ENCODE data around the gene SPEF2. TPM values are rescaled to one million over a fixed set of nuclear protein-coding genes. Genes with fewer than 3 reads are reported as not detected.

SPEF2 gene
- polyA plus RNA-seq, 1 donor from 2014 or later, result 18.5 TPM

DNA sequence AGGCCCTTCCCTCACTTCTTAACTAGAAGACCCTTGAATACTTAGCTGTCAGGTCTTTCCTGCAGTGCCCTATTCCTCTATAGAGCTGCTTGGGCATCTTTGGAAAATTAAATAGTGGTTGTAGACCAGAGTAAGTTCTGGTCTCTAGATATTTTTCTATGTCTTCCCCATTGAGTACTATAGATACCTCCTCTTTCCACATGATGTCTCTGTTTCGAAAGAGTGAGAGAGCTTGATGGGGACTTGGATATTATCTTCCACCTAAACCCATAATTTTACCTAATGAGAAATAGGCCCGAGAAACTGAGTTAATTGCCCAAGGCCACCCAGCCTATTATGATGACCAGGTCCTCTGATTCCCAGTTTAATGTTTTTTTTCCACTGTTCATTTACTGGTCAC, 40.2 kb downstream of the SPEF2 start:
- Histone ChIP-seq H3K9me3 (ENCODE audit: low read length) (no peaks in the 10 kb centered on the region), H2AFZ (ENCODE audit: low read depth, low read length) (no peak overlapping the region), H3K4me3 (ENCODE audit: low read length) (no peak overlapping the region), H3K4me2 (ENCODE audit: low read length) (no peak overlapping the region), H3K27ac (ENCODE audit: low read length) (no peak overlapping the region), H3K79me2 (replicated peaks; ENCODE audit: insufficient read depth, low read length) (no peaks in the 10 kb centered on the region), H3K27me3 (ENCODE audit: insufficient read depth, low read depth, low read length) (no peaks in the 10 kb centered on the region), H3F3A (ENCODE audit: insufficient read depth, low read length, poor library complexity, severe bottlenecking) (no peaks in the 10 kb centered on the region), H3K9me2 (ENCODE audit: insufficient read depth, low read length) (no peaks in the 10 kb centered on the region), H3K36me3 (ENCODE audit: insufficient read depth, low read length) (no peaks in the 10 kb centered on the region), H3K9ac (ENCODE audit: low read length) (no peak overlapping the region), H4K20me1 (ENCODE audit: insufficient read depth) (no peaks in the 10 kb centered on the region)
- TF ChIP-seq SMC3 (conservative IDR thresholded peaks at IDR 0.05; ENCODE audit: poor library complexity), result no peak

DNA sequence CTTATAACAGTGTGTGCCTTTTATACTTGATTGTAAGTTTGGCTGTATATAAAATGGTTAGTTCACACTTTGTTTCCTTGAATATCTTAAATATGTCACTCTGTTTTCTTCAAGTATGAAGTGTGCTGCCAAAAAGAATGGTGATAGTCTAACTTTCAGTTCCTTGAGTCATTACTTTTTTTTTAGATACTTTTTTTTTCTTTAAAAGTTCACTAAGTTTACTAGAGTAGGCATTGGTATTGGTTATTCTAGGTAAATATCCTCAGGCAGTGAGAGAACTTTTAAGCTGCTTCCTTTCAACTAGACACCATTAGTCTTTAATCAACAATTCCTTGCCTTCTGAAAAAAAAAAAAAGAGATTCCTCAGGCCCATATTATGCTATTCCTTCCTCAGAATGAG, 41.9 kb downstream of the SPEF2 start:
- Histone ChIP-seq H3K27me3 (ENCODE audit: insufficient read depth, low read depth, low read length) (no peaks in the 10 kb centered on the region), H3K9me2 (ENCODE audit: insufficient read depth, low read length) (no peaks in the 10 kb centered on the region), H3K4me3 (ENCODE audit: low read length) (no peak overlapping the region), H4K20me1 (ENCODE audit: insufficient read depth) (no peaks in the 10 kb centered on the region), H3K36me3 (ENCODE audit: insufficient read depth, low read length) (no peaks in the 10 kb centered on the region), H3K4me2 (ENCODE audit: low read length) (no peak overlapping the region), H2AFZ (ENCODE audit: low read depth, low read length) (no peak overlapping the region), H3F3A (ENCODE audit: insufficient read depth, low read length, poor library complexity, severe bottlenecking) (no peaks in the 10 kb centered on the region), H3K79me2 (replicated peaks; ENCODE audit: insufficient read depth, low read length) (no peaks in the 10 kb centered on the region), H3K27ac (ENCODE audit: low read length) (no peak overlapping the region), H3K9ac (ENCODE audit: low read length) (no peak overlapping the region), H3K9me3 (ENCODE audit: low read length) (no peaks in the 10 kb centered on the region)
- TF ChIP-seq EZH2 (IDR thresholded peaks at IDR 0.05; ENCODE audit: borderline replicate concordance, insufficient read depth, low read length, poor library complexity, severe bottlenecking) (no peak), RAD21 (conservative IDR thresholded peaks at IDR 0.05) (no peak), EP300 (conservative IDR thresholded peaks at IDR 0.05; ENCODE audit: poor library complexity, severe bottlenecking) (no peak)
- TF ChIP-seq, protein P1, sequence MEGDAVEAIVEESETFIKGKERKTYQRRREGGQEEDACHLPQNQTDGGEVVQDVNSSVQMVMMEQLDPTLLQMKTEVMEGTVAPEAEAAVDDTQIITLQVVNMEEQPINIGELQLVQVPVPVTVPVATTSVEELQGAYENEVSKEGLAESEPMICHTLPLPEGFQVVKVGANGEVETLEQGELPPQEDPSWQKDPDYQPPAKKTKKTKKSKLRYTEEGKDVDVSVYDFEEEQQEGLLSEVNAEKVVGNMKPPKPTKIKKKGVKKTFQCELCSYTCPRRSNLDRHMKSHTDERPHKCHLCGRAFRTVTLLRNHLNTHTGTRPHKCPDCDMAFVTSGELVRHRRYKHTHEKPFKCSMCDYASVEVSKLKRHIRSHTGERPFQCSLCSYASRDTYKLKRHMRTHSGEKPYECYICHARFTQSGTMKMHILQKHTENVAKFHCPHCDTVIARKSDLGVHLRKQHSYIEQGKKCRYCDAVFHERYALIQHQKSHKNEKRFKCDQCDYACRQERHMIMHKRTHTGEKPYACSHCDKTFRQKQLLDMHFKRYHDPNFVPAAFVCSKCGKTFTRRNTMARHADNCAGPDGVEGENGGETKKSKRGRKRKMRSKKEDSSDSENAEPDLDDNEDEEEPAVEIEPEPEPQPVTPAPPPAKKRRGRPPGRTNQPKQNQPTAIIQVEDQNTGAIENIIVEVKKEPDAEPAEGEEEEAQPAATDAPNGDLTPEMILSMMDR (IDR thresholded peaks at IDR 0.05; ENCODE audit: poor library complexity, severe bottlenecking), result no peak

DNA sequence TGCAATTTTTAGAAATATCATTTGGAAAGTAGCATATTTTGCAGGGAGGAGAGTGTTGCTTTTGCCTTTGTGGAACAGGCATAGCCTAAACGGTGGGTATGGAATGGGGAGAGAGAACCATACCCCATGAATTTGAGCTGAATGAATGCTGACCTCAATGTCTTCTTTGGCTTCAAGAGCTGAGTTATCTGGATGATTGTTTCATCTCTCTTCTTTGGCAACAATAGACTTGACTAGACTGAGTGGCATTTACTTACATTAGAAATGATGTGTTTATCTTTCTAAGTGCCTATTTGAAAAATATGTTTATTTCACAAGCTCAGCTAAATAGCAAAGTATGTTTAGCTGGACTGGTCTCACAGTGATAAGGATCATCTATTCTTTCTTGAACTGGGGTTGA, 42.8 kb downstream of the SPEF2 start:
- H3K9me3 ChIP-seq (ENCODE audit: low read length), result no peaks in the 10 kb centered on the region
- H3K9me2 ChIP-seq (ENCODE audit: insufficient read depth, low read length), result no peaks in the 10 kb centered on the region
- H4K20me1 ChIP-seq (ENCODE audit: insufficient read depth), result no peaks in the 10 kb centered on the region
- no peaks in the 10 kb centered on the region for H3K79me2 ChIP-seq (replicated peaks; ENCODE audit: insufficient read depth, low read length)
- no peak overlapping the region for H3K4me2 ChIP-seq (ENCODE audit: low read length)
- TF ChIP-seq POLR2AphosphoS5 (IDR thresholded peaks at IDR 0.05) (no peak), TAF1 (IDR thresholded peaks at IDR 0.05; ENCODE audit: low read depth) (no peak), EZH2 (IDR thresholded peaks at IDR 0.05; ENCODE audit: borderline replicate concordance, insufficient read depth, low read length, poor library complexity, severe bottlenecking) (no peak), SMC3 (conservative IDR thresholded peaks at IDR 0.05; ENCODE audit: poor library complexity) (no peak), RAD21 (conservative IDR thresholded peaks at IDR 0.05) (no peak), MXI1 (conservative IDR thresholded peaks at IDR 0.05; ENCODE audit: poor library complexity, severe bottlenecking) (no peak), EP300 (conservative IDR thresholded peaks at IDR 0.05; ENCODE audit: poor library complexity, severe bottlenecking) (no peak)
- TF ChIP-seq, protein P2, sequence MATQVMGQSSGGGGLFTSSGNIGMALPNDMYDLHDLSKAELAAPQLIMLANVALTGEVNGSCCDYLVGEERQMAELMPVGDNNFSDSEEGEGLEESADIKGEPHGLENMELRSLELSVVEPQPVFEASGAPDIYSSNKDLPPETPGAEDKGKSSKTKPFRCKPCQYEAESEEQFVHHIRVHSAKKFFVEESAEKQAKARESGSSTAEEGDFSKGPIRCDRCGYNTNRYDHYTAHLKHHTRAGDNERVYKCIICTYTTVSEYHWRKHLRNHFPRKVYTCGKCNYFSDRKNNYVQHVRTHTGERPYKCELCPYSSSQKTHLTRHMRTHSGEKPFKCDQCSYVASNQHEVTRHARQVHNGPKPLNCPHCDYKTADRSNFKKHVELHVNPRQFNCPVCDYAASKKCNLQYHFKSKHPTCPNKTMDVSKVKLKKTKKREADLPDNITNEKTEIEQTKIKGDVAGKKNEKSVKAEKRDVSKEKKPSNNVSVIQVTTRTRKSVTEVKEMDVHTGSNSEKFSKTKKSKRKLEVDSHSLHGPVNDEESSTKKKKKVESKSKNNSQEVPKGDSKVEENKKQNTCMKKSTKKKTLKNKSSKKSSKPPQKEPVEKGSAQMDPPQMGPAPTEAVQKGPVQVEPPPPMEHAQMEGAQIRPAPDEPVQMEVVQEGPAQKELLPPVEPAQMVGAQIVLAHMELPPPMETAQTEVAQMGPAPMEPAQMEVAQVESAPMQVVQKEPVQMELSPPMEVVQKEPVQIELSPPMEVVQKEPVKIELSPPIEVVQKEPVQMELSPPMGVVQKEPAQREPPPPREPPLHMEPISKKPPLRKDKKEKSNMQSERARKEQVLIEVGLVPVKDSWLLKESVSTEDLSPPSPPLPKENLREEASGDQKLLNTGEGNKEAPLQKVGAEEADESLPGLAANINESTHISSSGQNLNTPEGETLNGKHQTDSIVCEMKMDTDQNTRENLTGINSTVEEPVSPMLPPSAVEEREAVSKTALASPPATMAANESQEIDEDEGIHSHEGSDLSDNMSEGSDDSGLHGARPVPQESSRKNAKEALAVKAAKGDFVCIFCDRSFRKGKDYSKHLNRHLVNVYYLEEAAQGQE (IDR thresholded peaks at IDR 0.05; ENCODE audit: borderline replicate concordance), result no peak
- TF ChIP-seq, protein P1 (IDR thresholded peaks at IDR 0.05; ENCODE audit: poor library complexity, severe bottlenecking), result no peak
- no peaks in the 10 kb centered on the region for H3K27me3 ChIP-seq (ENCODE audit: insufficient read depth, low read depth, low read length)
- H3K9ac ChIP-seq (ENCODE audit: low read length), result no peak overlapping the region
- no peaks in the 10 kb centered on the region for H3F3A ChIP-seq (ENCODE audit: insufficient read depth, low read length, poor library complexity, severe bottlenecking)
- no peak overlapping the region for H3K27ac ChIP-seq (ENCODE audit: low read length)
- H2AFZ ChIP-seq (ENCODE audit: low read depth, low read length), result no peak overlapping the region
- H3K4me3 ChIP-seq (ENCODE audit: low read length), result no peak overlapping the region
- no peaks in the 10 kb centered on the region for H3K36me3 ChIP-seq (ENCODE audit: insufficient read depth, low read length)

Measured in neural cell (in vitro differentiated cells).